ENCODE data around the gene FAM3D.
"Not testable (repeated sequence)": the region's sequence is repeated elsewhere in the genome, so short reads cannot be mapped to it uniquely, and the experiment has no call there.

FAM3D gene

DNA sequence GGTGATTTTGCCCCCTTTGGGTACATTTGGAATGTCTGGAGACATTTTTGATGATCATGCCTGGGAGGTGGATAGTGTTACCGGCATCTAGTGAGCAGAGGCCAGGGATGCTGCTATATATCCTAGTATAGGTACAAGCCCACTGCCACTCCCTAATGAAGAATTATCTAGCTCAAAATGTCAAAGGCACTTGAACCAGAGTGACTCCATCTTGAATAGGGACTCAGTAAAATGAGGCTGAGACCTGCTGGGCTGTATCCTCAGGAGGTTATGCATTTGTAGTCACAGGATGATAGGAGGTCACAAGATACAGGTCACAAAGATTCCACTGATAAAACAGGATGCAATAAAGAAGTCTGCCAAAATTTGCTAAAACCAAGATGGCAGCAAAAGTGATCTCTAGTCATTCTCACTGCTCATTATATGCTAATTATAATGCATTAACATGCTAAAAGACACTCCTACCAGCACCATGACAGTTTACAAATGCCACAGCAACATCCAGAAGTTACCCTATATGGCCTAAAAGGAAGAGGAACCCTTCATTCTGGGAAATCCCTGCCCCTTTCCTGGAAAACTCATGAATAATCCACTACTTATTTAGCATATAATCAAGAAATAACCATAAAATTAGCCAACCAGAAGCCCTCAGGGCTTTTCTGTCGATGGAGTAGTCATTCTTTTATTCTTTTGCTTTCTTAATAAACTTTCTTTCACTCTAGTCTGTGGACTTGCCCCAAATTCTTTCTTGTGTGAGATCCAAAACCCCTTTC, 40.0 kb upstream of the FAM3D start:
- TF ChIP-seq, protein P1, sequence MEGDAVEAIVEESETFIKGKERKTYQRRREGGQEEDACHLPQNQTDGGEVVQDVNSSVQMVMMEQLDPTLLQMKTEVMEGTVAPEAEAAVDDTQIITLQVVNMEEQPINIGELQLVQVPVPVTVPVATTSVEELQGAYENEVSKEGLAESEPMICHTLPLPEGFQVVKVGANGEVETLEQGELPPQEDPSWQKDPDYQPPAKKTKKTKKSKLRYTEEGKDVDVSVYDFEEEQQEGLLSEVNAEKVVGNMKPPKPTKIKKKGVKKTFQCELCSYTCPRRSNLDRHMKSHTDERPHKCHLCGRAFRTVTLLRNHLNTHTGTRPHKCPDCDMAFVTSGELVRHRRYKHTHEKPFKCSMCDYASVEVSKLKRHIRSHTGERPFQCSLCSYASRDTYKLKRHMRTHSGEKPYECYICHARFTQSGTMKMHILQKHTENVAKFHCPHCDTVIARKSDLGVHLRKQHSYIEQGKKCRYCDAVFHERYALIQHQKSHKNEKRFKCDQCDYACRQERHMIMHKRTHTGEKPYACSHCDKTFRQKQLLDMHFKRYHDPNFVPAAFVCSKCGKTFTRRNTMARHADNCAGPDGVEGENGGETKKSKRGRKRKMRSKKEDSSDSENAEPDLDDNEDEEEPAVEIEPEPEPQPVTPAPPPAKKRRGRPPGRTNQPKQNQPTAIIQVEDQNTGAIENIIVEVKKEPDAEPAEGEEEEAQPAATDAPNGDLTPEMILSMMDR (IDR thresholded peaks at IDR 0.05; ENCODE audit: low read depth, low read length, missing control alignments): no peak
- no peak overlapping the region for H3K4me3 ChIP-seq (ENCODE audit: low read depth, low read length)
- no peak for DNase-seq (ENCODE audit: low read depth)
- in situ Hi-C loops (cut with HindIII; ENCODE audit: low sequenced_read_pairs): no loop called here

DNA sequence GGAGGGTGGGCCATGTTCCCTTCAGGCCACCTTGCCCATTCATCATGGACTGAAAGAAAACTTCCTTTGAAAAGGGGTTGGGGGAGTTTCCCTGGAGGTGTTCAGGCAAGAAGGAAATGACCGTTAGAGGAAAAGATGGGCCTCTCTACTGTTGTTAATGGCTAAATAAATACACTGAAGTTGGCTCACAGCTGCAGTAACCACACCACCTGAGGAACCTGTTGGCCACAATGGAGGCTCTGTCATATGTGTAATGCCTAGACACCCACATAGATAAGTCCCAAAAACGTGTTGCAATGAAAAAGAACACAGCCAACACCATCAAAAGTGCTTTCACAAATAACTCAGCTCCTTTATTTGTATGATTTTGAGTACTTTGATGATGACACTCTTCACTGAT, 38.2 kb upstream of the FAM3D start:
- TF ChIP-seq, protein P1 (IDR thresholded peaks at IDR 0.05; ENCODE audit: low read depth, low read length, missing control alignments): no peak
- DNase-seq (ENCODE audit: low read depth): no peak
- in situ Hi-C loops (cut with HindIII; ENCODE audit: low sequenced_read_pairs): no loop called here
- no peak overlapping the region for H3K4me3 ChIP-seq (ENCODE audit: low read depth, low read length)

DNA sequence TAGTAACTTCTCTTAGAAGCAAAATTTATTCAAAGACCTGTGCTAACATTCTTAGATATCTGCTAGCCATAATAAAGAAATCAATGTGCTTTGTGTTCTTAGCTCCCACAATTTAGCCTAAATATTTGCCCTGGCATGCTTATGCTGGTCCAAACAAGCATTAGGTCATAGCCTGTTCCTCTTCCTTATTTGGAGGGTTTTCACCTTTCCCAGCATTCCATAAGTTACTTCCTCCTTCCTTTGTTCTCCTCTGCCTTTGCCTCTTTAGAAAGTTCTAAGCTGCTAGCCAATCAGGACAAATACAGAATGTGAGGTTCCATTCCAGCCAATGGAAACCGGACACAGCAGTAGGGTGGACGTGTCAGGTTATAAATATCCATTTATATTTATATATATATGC, 37.7 kb upstream of the FAM3D start:
- in situ Hi-C loops (cut with HindIII; ENCODE audit: low sequenced_read_pairs); H3K4me3 ChIP-seq (ENCODE audit: low read depth, low read length); DNase-seq (ENCODE audit: low read depth): not testable (repeated sequence)

DNA sequence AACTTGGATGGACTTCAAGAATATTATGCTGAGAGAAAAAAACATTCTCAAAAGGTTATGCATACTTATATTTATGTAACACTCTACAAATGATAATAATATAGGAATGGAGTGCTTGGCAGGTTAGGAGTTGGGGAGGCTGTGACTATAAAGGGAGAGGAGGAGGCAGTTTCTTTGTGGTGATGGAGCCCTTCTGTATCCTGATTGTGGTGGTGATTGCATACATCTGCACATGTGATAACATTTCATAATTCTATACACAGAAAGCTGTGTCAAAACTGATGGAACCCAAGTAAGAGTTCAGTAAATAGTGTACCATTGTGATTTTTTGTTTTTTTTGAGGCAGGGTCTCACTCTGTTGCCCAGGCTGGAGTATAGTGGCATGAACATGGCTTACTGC, 31.7 kb upstream of the FAM3D start:
- TF ChIP-seq, protein P1 (IDR thresholded peaks at IDR 0.05; ENCODE audit: low read depth, low read length, missing control alignments): no peak
- DNase-seq (ENCODE audit: low read depth): no peak
- in situ Hi-C loops (cut with HindIII; ENCODE audit: low sequenced_read_pairs): no loop called here
- no peak overlapping the region for H3K4me3 ChIP-seq (ENCODE audit: low read depth, low read length)

DNA sequence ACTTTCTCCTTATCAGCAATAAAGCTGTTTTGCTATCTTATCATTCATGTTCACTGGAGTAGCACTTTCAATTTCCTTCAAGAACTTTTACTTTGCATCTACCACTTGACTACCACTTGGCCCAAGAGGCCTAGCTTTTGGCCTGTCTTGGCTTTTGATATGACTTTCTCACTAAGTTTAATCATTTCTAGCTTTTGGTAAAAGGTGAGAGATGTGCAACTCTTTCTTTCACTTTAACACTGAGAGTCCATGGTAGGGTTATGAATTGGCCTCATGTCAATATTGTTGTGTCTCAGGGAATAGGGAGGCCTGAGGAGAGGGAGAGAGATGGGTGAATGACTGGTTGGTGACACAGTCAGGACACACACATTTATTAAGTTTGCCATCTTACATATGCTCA, 31.0 kb upstream of the FAM3D start:
- no peak overlapping the region for H3K4me3 ChIP-seq (ENCODE audit: low read depth, low read length)
- in situ Hi-C loops (cut with HindIII; ENCODE audit: low sequenced_read_pairs): no loop called here
- TF ChIP-seq, protein P1 (IDR thresholded peaks at IDR 0.05; ENCODE audit: low read depth, low read length, missing control alignments): no peak
- DNase-seq (ENCODE audit: low read depth): no peak

DNA sequence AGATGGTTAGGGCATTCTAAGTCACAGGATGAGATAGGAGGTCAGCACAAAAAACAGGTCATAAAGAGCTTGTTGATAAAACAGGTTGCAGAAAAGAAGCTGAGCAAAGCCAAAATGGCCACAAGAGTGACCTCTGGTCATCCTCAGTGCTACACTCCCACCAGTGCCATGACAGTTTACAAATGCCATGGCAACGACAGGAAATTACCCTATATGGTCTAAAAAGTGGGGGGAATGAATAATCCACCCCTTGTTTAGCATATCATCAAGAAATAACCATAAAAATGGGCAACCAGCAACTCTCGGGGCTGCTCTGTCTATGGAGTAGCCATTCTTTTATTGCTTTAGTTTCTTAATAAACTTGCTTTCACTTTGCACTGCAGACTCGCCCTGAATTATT, 30.2 kb upstream of the FAM3D start:
- in situ Hi-C loops (cut with HindIII; ENCODE audit: low sequenced_read_pairs); H3K4me3 ChIP-seq (ENCODE audit: low read depth, low read length); DNase-seq (ENCODE audit: low read depth): not testable (repeated sequence)

DNA sequence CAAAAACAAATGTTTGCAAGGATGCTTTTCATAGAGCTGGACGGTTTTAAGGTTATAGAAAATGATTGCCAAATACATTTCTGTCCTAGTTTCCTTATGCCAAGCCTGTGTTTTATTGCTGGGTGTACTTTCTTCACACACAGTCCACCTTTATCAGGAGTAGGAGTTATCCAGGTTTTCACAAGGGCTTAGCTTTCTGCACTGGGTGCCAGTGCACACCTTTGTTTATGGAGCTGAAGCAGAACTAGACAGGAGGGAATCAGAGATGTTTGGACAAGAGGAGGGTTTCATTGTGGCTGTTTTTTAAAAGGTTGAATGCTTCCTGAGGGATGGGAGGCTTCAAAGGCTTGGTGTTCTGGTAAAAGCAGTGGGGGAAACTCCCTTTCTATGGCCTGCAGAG, 29.5 kb upstream of the FAM3D start:
- no peak for DNase-seq (ENCODE audit: low read depth)
- TF ChIP-seq, protein P1 (IDR thresholded peaks at IDR 0.05; ENCODE audit: low read depth, low read length, missing control alignments): no peak
- in situ Hi-C loops (cut with HindIII; ENCODE audit: low sequenced_read_pairs): no loop called here
- no peak overlapping the region for H3K4me3 ChIP-seq (ENCODE audit: low read depth, low read length)

DNA sequence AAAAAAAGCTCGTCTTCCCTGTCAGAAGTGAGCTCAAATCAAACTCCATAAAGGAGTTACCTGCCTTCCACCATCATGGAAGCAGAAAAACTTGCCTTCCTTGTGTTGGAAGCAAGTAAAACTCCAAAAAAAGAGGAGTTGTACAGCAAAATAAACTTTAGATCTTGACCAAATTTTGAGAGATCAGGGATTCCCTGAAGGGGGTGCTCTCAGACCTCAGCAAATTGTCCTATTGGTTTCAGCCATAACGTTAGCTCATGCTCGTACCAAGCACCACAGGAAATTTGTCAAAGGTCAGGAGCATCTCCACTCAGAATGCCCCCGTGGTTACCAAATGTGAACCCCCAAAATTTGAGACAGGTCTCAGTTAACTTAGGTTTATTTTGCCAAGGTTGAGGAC, 28.7 kb upstream of the FAM3D start:
- in situ Hi-C loops (cut with HindIII; ENCODE audit: low sequenced_read_pairs): not testable (repeated sequence)

More for the DNA sequence above, 28.7 kb upstream of the FAM3D start:
- not testable (repeated sequence) for DNase-seq (ENCODE audit: low read depth); H3K4me3 ChIP-seq (ENCODE audit: low read depth, low read length)
